NCI-H1417 treated with DMSO at 0.1 percent for 48 hours (cell line): Measurements from ENCODE around the gene CCDC80.

ENCODE experiments used
- DNase-seq: peaks from one replicate; lab custom pipeline; 2025; lab: John Stamatoyannopoulos, UW

CCDC80 gene

GRCh38 chr3:112654979-112655378 lies 14.0 kb upstream of the CCDC80 start:
- no peak for DNase-seq

DNA sequence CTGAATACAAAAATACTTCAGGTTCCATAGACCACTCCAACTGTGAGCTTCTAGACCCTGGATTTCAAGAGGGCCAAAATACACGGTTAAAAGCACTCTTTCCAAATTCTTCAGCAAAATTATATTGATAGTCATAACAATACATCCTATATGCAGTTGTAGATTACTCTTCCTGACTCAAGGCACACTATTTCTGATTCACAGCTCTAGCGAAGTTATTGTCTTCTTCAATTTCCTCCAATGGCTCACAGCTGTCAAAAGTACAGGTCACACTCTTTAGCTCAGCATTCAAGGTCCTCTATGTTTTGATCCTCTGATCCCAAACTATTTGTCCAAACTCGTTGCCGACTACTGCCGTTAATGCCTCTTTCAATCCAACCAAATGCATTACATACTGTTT lies 13.5 kb upstream of the CCDC80 start:
- DNase-seq = no peak

GRCh38 chr3:112653881-112654300 lies 12.9 kb upstream of the CCDC80 start:
- DNase-seq = no peak

DNA sequence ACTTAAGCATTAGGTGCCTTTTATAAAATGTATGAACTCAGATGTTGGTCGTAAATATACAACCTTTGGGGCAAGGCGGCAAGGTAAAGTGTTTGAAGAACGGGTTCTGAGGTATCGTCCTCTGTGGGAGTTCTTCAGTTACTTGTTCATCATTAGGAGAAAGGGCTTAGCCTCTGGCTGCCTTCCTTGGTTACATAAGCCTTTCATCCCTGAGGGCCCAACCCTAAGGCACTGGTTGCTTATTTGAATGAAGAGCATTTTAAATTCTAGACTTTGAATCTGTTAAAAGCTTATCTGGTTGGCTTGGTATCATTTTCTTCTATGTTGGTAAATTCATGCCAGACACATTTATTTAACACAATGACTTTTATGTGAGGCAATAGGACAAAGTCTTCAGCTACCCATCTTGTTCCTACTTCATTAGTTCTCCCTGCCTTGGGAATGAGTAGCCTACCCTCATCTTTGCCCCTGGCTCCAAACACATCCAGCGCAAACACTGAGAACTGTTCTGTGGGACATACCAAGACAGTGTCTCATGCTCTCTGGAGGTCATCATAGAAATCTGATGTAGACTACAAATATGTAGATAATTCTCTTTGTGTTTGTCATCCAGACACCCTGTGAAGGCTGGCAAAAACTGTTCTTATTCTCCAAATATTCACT lies 12.4 kb upstream of the CCDC80 start:
- DNase-seq = no peak

GRCh38 chr3:112651516-112651915 lies 10.6 kb upstream of the CCDC80 start:
- DNase-seq = no peak

DNA sequence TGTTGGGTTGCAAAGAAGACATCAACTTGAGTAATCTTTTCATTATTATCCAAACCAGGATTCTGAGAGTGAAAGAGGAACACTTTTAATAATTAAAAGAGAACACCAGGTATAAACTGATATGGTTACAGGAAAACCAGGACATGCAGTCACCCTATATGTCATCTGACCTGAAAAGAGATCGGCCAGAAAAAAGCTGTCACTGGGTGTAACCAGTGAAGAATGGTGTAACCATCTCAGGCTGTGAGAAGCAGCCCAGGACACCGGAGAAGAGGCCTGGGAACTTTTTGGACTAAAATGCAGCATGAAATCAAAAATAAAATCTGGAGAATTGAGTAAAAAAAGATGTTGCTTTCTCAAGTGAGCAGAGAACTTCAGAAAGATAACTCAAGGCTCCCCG lies 10.1 kb upstream of the CCDC80 start:
- no peak for DNase-seq

GRCh38 chr3:112650482-112650881 lies 9.5 kb upstream of the CCDC80 start:
- no peak for DNase-seq

GRCh38 chr3:112649478-112649735 lies 8.5 kb upstream of the CCDC80 start:
- no peak for DNase-seq

- DNase-seq = no peak
Measured at GRCh38 chr3:112647122-112647521, 6.2 kb upstream of the CCDC80 start.

- no peak for DNase-seq
Measured at GRCh38 chr3:112646623-112647022, 5.7 kb upstream of the CCDC80 start.

DNA sequence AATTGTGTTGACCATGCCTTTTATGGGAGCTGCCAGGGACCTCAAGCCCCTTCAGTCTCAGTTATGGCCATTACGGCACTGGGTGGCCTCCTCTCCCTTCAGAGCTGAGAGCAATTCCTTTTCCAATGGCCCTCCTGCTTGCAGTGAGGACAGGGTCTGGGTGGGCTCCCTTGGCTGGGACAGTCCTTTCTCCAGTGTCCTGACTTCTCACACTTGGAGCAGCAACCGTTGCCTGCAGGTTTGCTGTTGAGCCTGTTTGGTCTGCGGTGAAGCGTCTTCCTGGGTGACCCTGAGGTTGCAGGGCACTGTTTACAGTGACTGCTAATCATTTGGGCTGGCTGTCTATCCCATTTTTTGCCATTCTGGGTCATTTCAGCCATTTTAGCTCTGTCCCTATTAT lies 3.5 kb upstream of the CCDC80 start:
- no peak for DNase-seq

DNA sequence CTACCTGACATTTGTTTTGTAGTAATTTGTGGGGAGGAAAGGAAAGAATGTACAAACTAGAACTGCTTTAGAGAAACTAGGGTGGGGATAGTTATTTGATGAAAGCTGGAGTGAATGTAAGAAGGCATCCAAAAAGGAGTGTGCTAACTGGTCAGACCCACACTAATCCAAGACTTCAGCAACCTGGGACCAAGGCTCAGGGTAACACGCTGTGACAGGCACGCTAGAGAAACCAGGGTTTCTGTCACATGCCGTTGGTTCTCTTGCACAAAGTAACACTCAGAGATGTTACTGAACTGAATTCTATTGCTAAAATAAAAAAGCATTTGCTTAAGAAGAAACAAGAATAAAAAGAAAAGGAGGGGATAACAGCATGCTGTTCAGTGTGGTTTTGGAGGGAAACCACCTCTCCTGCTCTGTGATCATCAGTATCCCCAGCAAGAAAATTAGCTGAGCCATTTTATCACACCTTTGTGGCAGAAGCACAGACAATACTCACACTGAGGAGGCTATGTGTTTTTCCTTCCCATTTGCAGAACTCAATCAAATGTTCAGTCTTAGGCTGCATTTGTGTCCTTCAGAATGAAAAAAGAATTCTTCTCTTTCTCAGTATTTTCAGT lies 2.8 kb upstream of the CCDC80 start:
- DNase-seq = no peak

DNA sequence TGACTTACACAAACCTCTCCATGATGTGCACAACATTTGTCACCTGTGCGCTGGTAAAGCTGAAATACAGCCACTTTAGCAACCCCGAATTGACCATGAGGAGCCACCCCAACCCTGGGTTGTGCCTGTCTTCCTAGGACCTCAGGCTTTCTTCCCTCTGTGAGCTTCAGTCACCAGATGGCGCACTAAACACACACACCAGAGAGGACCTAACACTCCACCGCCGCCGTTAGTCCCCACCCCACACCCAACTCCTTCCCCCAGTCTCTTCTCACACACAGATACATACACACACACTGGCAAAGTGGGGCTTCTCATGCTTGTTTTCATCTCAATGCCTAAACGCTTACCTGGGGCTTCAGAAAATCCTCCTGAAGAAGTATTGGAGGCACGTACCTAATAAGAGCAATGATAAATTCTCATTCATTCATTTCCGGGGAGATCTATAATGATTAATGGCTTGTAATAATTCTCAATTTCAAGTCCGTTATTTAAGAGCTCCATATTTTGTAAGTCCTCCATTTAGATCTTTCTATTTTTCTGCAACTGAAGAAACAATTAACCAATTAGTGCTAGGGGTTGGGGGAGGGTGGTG lies 2.1 kb upstream of the CCDC80 start:
- peak; percentile 75 for DNase-seq

DNA sequence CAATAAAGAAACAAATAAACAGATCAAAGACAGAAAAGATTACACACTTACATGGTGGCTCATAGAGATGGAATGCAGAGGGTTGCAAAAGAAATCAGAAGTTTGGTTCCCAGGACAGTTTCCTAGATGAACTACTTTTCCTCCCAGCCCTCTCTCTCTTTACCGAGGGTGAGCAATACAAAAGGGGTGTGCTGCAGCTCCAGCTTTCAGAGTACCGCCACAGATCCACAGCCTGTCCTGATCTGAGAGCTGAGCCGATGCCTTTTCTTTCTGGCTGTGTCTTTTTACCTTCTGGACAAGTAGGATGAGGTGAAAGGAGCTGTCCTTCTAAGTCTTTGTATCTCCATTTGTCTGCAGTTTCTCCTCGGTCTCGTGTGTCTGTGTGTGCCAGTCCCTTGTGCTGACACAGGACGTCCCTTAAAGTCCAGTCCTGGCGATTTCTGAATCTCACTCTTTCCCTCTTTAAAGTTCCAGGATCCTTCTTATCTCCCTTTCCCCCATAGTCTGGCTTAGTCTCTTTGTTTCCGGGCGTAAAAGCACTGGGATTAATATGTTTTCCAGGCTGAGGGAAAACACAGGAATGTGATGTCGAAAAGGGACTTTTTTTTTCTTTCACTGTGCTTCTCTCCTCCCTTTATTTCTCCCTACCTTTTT lies 540 bp downstream of the CCDC80 start:
- no peak for DNase-seq

DNA sequence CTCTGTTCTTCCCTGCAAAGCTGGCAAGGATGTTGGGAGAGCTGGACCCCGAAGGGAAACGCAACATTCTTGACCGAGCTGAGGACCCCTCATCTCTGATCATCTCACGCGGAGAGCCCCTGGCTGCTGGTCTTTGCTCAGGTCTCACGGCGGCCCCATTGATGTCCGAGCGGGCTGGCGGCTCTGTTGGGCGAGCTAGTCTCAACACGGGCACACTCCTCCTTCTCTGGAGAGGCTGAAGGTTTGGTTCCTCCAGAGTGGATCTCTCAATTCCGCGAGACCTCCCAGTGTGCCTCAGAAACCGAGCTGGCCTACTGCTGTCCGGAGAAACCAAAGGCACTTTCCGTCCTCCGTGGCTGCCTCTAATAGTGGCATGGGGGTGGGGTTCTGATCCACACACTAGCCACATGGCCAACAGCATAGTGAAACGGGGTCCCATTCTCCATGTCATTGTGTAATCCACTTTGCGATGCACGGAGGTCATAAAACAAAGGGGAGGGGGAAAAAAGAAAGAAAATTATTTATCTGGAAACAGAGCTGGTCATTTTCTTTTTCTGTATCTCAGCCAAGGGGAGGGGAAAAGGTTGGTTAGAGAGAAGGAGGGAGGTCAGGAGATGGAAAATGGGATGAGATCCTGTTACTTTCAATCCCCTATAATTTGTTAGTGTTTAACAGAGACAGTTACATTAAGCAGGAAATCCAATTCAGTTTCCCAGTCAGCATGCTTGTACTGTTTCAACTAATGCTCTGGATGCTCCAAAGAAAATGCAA lies 1.3 kb downstream of the CCDC80 start:
- no peak for DNase-seq

- DNase-seq = no peak
Measured at GRCh38 chr3:112638327-112639020, 2.5 kb downstream of the CCDC80 start.

GRCh38 chr3:112637700-112638099 lies 3.2 kb downstream of the CCDC80 start:
- DNase-seq = no peak

DNA sequence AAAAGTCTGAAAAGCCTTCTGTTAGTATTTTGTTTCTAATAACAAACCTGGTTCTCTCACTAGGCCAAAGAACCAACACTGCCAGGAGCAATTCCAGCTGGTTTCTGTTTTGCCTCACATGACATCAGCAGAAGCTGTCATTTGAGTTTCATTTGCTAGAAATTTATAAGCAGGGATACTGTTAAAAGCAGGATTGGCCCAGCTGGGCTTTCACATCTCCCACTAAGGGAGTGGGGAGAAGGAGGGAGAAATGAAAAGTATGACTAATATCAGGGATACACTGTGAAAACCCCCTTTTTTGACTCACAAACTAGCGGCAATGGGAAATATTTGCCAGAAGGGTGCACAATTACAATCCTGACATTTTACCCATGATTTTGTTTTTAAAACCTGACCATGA lies 5.3 kb downstream of the CCDC80 start:
- DNase-seq = no peak

DNA sequence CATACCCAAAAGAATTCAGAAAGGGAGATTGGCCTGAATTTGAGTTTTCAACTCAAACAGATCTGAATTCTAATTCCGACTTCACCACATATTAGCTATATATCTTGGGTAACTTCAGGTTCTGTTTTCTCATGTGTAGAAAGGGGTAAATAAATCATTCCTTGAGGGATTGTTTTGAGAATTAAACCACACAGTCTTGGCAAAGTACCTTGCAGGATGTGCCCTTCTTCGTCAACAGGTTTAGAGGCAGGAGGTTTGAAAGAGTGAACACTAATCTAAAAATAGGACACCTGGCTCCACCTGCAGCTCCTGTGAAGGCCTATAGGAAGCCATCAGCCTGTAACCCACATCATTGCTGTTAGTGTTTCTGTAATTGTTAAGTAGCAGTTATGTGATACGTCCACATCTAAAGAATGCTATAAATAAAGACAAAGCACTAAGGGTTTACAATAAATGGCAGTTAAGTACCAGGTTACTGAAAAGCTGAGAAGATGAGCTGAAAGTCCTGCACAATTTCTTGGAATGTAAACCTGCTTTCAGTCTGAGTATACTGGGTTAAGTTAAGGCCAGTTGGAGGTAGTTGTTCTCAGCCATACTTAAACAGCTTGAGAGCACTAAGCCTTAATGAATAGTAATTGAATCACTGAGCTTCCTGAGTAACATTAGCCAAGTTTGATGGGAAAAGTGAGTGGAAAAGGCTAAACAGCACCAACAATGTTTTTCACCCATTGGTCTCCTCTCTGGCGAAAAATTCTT lies 6.0 kb downstream of the CCDC80 start:
- DNase-seq = no peak

DNA sequence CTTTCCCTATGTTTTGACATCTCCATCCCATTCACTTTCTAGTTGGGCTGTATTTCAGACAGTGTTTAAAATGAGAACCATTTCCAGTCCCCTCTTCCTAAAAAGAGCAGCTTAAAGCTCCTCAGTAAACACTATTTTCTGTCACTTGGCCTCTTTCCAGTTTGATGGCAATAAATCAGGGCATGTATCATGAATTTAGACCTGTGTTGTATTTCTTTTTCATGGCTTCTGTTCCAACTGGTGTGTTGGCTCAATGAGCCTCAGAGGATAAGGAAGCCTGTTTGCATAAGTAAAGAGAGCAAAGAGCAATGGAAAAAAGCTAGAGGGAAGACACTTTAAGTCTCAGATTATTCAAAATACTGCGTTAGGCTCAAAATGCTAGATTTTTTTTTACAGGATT lies 7.2 kb downstream of the CCDC80 start:
- no peak for DNase-seq

DNA sequence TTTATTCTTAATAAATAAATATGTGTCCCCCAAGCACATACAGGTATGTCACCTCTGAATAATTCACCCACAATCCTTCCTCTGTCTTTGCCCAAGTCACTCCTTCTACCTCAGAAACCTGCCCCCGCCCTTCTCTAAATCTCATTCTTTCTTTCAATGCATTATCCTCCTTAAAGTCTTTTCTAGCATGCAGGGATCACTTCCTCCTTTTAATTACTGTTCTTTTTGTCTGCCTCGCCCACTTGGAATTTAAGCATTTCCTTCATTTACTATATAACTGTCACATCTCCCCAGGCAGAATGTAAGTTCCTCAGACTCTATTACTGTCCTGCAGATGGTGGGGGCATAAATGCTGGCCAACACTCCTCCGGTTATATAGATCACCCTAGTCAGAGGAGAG lies 7.8 kb downstream of the CCDC80 start:
- no peak for DNase-seq
